Natural killer cell (primary cell): ENCODE results near the gene PKIB. TPM values are rescaled to one million over a fixed set of nuclear protein-coding genes. Genes with fewer than 3 reads are reported as not detected.

ENCODE experiments used
- ATAC-seq, 3 donors: fragments of 150-1000 bp in 2 of 3; fragments of 200-7000 bp in 1 of 3; cut with Tn5 transposase; 1 replicate in 1 of 3; 2 replicates in 2 of 3; pipeline ENCODE4 v1.10.0; 2021; ENCODE audit warnings: mild to moderate bottlenecking in 2 of 3, moderate library complexity in 2 of 3
- DNase-seq, 2 donors: peaks; one replicate each; pipeline versions ENCODE4 v3.0.0 to v3.0.0-alpha.2; 2013 to 2021; ENCODE audit warnings: mixed read lengths in 1 of 2
- H3K27ac ChIP-seq: one replicate; pipeline ENCODE4 v1.5.1; 2013; ENCODE audit warnings: mild to moderate bottlenecking, low read length
- H3K27me3 ChIP-seq: one replicate; pipeline ENCODE4 v1.6.1; 2013; ENCODE audit warnings: low read length; ENCODE audit not compliant: control insufficient read depth, insufficient read depth
- H3K36me3 ChIP-seq: one replicate; pipeline ENCODE4 v1.6.1; 2013; ENCODE audit warnings: low read length; ENCODE audit not compliant: control insufficient read depth, insufficient read depth
- H3K4me1 ChIP-seq: one replicate; pipeline ENCODE4 v1.6.1; 2013; ENCODE audit warnings: low read length; ENCODE audit not compliant: control insufficient read depth, insufficient read depth
- H3K4me3 ChIP-seq: one replicate; pipeline ENCODE4 v1.5.1; 2013; ENCODE audit warnings: low read length
- H3K9me3 ChIP-seq: one replicate; pipeline ENCODE4 v1.6.1; 2013; ENCODE audit warnings: low read length; ENCODE audit not compliant: control insufficient read depth, insufficient read depth
- H3K27ac Mint-ChIP-seq, 2 donors: one replicate each; pipeline ENCODE4 v1.8.0; 2022; ENCODE audit warnings: mild to moderate bottlenecking in 2 of 2, mixed read lengths in 2 of 2, moderate library complexity in 1 of 2
- H3K27me3 Mint-ChIP-seq, 2 donors: one replicate each; pipeline ENCODE4 v1.8.0; 2022; ENCODE audit warnings: low read depth in 2 of 2, mixed read lengths in 2 of 2
- H3K36me3 Mint-ChIP-seq: one replicate; pipeline ENCODE4 v1.8.0; 2022; ENCODE audit warnings: mixed read lengths
- H3K4me1 Mint-ChIP-seq, 2 donors: one replicate each; pipeline ENCODE4 v1.8.0; 2022; ENCODE audit warnings: mixed read lengths in 2 of 2
- H3K4me3 Mint-ChIP-seq: one replicate; pipeline ENCODE4 v1.8.0; 2022; ENCODE audit warnings: mild to moderate bottlenecking, moderate library complexity, mixed read lengths
- H3K9me3 Mint-ChIP-seq, 2 donors: one replicate each; pipeline ENCODE4 v1.8.0; 2022; ENCODE audit warnings: mixed read lengths in 2 of 2
- CTCF ChIP-seq: fragments of 200-600 bp; IDR thresholded peaks from one replicate; pipeline ENCODE4 v1.8.0; 2022; ENCODE audit warnings: antibody characterized with exemption
- WGBS: methylation state at CpG from one replicate; pipeline ENCODE4 v1.1.7; 2013; ENCODE audit warnings: missing lambda C conversion rate; ENCODE audit not compliant: insufficient coverage; 5-methylcytosine and 5-hydroxymethylcytosine counted together
- intact Hi-C: fragments of 100-400 bp; cut with micrococcal nuclease; formaldehyde crosslinking; loops from one replicate; pipeline ENCODE4 v1.14.2; 2022
- total RNA-seq, 4 donors: library from RNA; stranded (reverse); fragments of 120-200 nt in 1 of 4; gene quantifications; one replicate each; pipeline versions ENCODE4 v1.2.3 to v1.2.4, GENCODE V29; 2013 to 2022

The PKIB gene
- total RNA-seq, 3 donors from 2014 or later (not counting 1 experiment from before 2014, with no cell fraction given), result 0.95 TPM; not detected in 2

GRCh38 chr6:122666418-122666817 lies 56.2 kb downstream of the PKIB start:
- no peaks in the 10 kb centered on the region for H3K36me3 ChIP-seq
- TF ChIP-seq CTCF, result no peak
- H3K4me1 Mint-ChIP-seq, result no peaks in the 10 kb centered on the region
- H3K9me3 Mint-ChIP-seq, result peaks cover 3 to 6% of the 10 kb centered on the region in 2 donors
- intact Hi-C loops, result no loop called here
- H3K27me3 ChIP-seq, result no peaks in the 10 kb centered on the region
- no peak overlapping the region for H3K27ac Mint-ChIP-seq
- no peak for ATAC-seq
- no peak overlapping the region for H3K4me3 ChIP-seq
- no peaks in the 10 kb centered on the region for H3K4me1 ChIP-seq
- DNase-seq, result no peak
- no peak overlapping the region for H3K27ac ChIP-seq
- peaks cover 0 to 3% of the 10 kb centered on the region in 2 donors for H3K27me3 Mint-ChIP-seq
- no peaks in the 10 kb centered on the region for H3K36me3 Mint-ChIP-seq
- no peaks in the 10 kb centered on the region for H3K9me3 ChIP-seq
- 92% methylated on average over 2 of the region's 2 CpGs for WGBS
- no peak overlapping the region for H3K4me3 Mint-ChIP-seq

- DNase-seq (no peak), ATAC-seq (no peak)
- TF ChIP-seq CTCF, result no peak
- no peaks in the 10 kb centered on the region for H3K36me3 ChIP-seq
- intact Hi-C loops, result no loop called here
- H3K9me3 ChIP-seq, result no peaks in the 10 kb centered on the region
- H3K27me3 ChIP-seq, result no peaks in the 10 kb centered on the region
- Mint-ChIP-seq H3K4me3 (no peak overlapping the region), H3K36me3 (no peaks in the 10 kb centered on the region), H3K27ac (no peak overlapping the region), H3K4me1 (no peaks in the 10 kb centered on the region), H3K9me3 (peaks cover 5 to 6% of the 10 kb centered on the region in 2 donors), H3K27me3 (peaks cover 0 to 3% of the 10 kb centered on the region in 2 donors)
- no peaks in the 10 kb centered on the region for H3K4me1 ChIP-seq
- 100% methylated on average over 2 of the region's 2 CpGs for WGBS
- H3K4me3 ChIP-seq, result no peak overlapping the region
- no peak overlapping the region for H3K27ac ChIP-seq
These were observed 59.2 kb downstream of the PKIB start for GRCh38 chr6:122669418-122669817.

DNA sequence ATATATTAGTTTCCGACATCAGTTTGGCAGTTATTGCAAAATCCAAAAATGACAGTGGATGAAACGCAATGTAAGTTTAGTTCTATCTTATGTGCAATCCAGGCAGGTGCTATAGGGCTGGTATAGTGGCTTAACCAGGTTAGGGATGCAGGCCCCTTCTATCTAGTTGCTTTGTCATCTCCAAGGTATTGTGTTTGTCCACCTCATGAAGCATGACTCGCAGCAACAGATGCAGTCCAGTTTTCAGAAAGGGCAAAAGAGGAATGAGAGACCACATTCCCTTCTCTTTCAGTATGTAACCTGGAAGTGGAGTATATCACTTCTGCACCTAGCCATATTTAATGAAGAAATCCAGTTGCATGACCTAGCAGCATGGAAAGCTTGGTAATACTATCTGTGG lies 59.7 kb downstream of the PKIB start:
- H3K4me3 Mint-ChIP-seq, result no peak overlapping the region
- intact Hi-C loops, result no loop called here
- 92% methylated on average over 3 of the region's 3 CpGs for WGBS

More for the DNA sequence above, 59.7 kb downstream of the PKIB start:
- peaks cover 5 to 6% of the 10 kb centered on the region in 2 donors for H3K9me3 Mint-ChIP-seq
- Histone ChIP-seq H3K27ac (no peak overlapping the region), H3K9me3 (no peaks in the 10 kb centered on the region), H3K4me3 (no peak overlapping the region), H3K27me3 (no peaks in the 10 kb centered on the region), H3K4me1 (no peaks in the 10 kb centered on the region), H3K36me3 (no peaks in the 10 kb centered on the region)
- DNase-seq (no peak), ATAC-seq (no peak)
- no peaks in the 10 kb centered on the region for H3K36me3 Mint-ChIP-seq
- H3K27me3 Mint-ChIP-seq, result peaks cover 0 to 3% of the 10 kb centered on the region in 2 donors
- no peak for TF ChIP-seq CTCF
- H3K27ac Mint-ChIP-seq, result no peak overlapping the region
- H3K4me1 Mint-ChIP-seq, result no peaks in the 10 kb centered on the region
